Stromal cell of bone marrow (primary cell): Measurements from ENCODE around the gene ARHGAP27.
"Not testable (repeated sequence)": the region's sequence is repeated elsewhere in the genome, so short reads cannot be mapped to it uniquely, and the experiment has no call there.

Experiments used
- DNase-seq: peaks from one replicate; pipeline ENCODE4 v3.0.0-alpha.2; 2012; ENCODE audit warnings: low read depth

ARHGAP27 gene

DNA sequence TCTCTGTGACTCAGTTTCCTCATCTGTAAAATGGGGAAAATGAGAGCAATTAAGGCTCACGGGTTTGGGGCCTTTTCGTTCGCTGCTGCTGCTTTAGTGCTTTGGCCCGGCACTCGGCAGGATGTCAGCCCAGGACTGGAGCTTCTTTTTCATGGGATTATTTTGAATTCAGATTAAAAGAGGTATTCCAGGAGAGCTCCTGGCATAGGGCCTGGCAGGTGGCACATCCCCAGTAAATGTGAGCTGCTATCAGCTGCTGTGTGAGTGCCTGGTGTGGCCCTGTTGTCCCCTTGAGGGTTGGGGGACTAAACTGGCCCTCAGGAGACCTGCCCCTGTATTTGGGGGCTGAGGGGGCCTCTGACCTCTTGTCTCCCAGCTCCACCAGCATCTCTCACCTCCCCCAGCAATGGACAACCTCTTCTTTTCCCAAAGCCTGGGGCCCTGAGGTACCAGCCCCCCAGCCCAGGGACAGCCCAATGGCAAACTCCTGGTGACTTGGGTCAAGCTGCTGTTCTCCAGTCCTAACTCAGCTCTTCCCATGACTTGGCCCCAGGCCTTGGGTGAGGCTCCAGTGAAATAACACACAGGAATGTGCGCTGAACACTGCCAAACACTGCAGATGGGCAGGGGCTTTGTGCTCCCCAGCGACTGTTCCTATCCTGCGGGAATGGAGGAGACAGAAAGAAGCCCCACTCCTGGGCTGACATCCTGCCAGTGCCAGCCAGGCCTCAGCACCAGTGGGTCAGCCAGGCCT, 14.4 kb upstream of the ARHGAP27 start:
- not testable (repeated sequence) for DNase-seq

DNA sequence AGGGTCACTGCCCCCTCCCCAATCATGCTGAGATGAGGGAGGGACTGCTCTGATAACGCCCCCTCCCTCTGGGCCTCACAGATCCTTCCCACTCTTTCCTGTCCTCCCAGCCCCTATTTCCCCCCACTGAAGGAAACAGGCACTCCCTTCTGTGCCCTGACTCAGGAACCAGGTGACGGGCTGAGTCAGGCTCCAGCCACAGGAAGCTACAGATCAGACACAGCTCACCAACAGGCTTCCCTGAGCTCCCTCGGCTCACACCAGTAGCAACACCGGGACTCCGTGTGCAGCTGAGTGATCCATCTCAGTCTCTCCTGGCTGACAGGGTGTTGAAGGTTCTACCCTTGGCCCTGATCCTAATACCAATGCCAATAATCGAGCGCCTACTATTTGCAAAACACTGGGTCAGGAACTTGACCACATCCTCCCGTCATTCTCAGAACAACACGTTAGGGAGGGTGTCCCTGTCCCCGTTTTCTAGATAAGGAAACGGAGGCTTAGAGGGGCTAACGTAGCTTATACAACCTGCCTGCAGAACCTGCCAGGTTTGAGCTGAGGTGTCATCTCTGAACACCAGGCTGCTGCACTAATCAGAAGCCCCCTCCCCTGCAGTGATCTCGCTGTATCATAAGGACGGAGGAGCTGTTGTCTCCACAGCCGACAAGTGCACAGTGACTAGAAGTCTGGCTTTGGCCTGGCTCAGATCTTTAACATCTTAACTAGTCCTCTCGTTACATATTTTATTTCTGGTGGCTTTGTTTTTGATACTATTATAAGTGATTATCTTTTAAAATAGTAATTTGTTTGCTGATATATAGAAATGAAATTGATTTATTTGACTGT, 13.5 kb upstream of the ARHGAP27 start:
- peak; percentile 48 for DNase-seq

GRCh38 chr17:45444856-45445820, 12.5 kb upstream of the ARHGAP27 start:
- DNase-seq = not testable (repeated sequence)

DNA sequence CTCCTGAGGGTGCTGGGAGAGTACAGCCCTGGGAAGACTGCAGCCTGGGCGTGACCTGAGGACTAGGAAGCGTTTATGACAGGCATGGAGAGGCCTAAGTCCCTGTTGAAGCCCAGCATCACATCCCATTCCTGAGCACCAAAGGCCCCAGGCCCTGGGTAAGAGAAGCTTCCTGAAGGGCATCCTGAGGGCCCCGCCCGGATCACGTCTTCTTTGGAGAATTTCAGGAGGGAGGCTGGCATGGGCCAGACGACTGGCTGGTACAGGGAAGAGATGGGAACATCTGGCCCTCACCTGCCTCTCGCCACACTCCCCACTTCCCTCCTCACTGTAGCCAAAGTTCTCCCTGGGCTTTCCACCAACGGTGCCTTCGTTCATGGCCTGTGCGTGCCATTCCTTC, 11.6 kb upstream of the ARHGAP27 start:
- DNase-seq = not testable (repeated sequence)

GRCh38 chr17:45443371-45444260, 10.9 kb upstream of the ARHGAP27 start:
- not testable (repeated sequence) for DNase-seq

DNA sequence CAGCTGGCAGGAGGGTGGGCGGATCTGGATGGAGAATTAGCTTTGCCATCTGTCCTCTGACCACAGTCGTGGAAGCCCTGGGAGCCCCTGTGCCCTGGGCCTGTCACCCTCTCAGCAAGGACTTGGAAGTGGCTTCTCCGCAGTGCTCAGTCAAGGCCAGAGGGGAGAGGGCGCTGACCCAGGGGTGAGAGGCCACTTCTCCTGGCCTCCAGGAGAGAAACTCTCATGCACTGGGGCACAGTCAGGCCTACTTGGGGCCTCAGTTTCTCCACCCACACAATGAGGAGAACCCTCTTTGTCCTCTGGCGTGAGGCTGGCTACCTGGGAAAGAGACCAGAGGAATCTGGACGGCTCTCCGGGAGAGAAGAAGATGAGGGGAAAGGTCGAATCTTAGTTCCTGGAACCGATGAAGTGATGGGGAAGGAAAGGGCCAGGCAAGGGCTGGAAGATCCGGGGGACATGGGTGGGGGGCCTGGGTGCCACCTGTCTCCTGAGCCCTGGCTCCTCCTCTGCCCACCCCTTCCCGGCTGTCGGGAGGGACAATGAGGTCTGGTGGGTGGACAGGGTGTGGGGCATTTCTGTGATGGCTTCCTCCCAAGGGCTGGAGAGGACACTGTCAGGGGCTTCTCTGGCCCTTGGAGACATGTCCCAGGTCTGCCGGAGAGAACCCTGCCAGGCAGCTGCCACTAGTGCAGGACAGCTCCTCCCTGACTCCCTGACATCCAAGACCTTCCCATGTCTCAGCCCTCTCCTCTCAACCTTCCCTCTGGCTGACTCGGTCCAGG, 9.0 kb upstream of the ARHGAP27 start:
- no peak for DNase-seq

- not testable (repeated sequence) for DNase-seq
Observed at GRCh38 chr17:45440839-45441515, 8.3 kb upstream of the ARHGAP27 start.

- no peak for DNase-seq
Observed at GRCh38 chr17:45440161-45440778, 7.6 kb upstream of the ARHGAP27 start.

- DNase-seq = no peak
Observed at GRCh38 chr17:45438931-45439610, 6.4 kb upstream of the ARHGAP27 start.

- no peak for DNase-seq
Observed at GRCh38 chr17:45437465-45438283, 5.0 kb upstream of the ARHGAP27 start.

DNA sequence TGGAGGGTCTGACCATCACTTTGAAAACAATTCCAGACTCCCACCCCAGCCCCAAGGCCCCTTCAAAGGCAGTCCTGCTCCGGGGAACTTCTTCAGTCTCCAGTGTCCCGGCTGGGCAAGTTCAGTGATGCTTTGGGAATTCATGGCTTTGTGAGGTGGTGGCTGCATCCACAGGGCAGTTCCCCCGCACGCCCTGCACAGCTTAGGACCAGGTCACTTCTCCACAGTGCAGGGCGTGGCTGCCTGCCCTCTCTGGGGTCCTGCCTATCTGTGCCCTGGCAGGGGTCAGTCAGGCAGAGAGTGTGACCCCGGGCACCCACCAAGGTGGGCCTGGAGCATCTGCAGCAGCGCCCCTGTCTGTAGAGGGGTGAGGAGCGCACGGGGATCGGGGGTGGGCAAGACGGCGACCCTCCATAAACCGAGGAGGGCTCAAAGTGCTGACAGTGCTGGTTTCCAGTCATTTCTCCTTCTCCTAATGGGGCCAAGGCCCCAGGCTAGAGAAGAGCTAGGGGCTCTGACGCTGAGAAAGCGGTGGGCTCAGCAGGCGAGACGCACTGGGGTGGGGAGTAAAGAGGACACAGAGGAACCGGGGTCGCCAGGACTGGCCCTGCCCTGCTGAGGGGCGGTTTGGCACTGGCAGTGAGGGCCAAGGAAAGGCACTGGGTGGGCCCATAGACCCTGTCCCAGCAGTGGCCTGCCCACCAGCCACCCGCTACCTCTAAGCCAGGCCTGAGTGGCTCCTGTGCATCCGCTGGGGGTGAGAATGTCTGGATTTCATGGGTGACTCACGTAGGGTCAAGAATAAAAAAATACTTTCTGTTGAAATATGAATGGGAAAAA, 4.2 kb upstream of the ARHGAP27 start:
- DNase-seq = no peak

- DNase-seq = no peak
Observed at GRCh38 chr17:45436161-45436560, 3.5 kb upstream of the ARHGAP27 start.

DNA sequence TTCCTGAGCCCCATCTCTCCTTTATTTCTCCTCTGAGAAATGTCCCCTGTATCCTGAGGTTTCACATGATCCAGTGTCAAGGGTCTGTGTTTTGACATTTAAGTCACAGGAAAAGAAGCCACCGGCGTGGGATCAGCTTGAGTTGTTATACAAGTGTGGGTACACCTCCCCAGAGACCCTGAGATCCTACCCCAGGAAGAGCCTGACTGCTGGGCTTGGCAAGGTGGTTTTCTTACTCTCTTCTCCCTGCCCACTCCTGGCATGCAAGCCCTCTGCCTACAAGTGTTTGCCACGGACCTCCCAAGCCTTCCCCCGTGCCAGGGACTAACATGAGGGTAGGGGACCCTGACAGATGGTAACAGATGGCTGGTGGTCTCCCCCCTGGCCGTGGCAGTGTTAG, 2.8 kb upstream of the ARHGAP27 start:
- no peak for DNase-seq

DNA sequence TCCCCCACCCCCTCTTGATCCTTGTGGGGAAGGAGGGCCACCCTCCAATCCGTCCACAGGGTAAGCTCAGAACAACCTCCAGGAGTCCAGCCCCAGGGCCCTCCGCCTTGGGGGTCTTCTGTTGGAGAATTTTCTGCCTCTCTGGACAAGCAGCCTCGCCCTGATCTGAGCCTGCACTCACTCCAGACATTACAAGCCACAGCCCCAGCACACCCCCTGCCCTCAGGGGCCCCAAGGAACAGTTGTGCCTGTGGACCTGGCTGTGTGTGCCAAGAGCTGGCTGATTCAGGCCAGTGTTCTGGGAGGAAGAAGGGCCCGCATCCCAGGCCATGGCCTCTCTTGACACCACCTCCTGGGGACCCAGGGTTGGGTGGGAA, 477 bp upstream of the ARHGAP27 start:
- no peak for DNase-seq

- DNase-seq = peak; percentile 19
Observed at GRCh38 chr17:45431531-45432404, 902 bp downstream of the ARHGAP27 start.
